CD14-positive monocyte (primary cell): Measurements from ENCODE around the gene PLA2G12A. TPM values are rescaled to one million over a fixed set of nuclear protein-coding genes. Genes with fewer than 3 reads are reported as not detected.

Experiments
- DNase-seq, 3 donors: peaks; one replicate each; pipeline ENCODE4 v3.0.0-alpha.2; 2011 to 2022
- H2AFZ ChIP-seq: 2 replicates; pipeline ENCODE4 v1.6.0; 2012; ENCODE audit warnings: mild to moderate bottlenecking, low read depth, low read length, inconsistent platforms; ENCODE audit not compliant: insufficient read depth, poor library complexity, severe bottlenecking
- H3K27ac ChIP-seq, 2 donors: 1 replicate in 1 of 2; 2 replicates in 1 of 2; pipeline ENCODE4 v1.5.1; 2012 to 2013; ENCODE audit warnings: low read length in 2 of 2, control low read depth in 1 of 2, inconsistent platforms in 1 of 2, low read depth in 1 of 2, mild to moderate bottlenecking in 1 of 2
- H3K27me3 ChIP-seq, 2 donors: one replicate each; pipeline versions ENCODE4 v1.6.0 to v1.6.1; 2011 to 2013; ENCODE audit warnings: low read length in 2 of 2; ENCODE audit not compliant: control insufficient read depth in 2 of 2, insufficient read depth in 2 of 2
- H3K36me3 ChIP-seq, 2 donors: replicated peaks in 1 of 2; 1 replicate in 1 of 2; 2 replicates in 1 of 2; pipeline versions ENCODE4 v1.5.1 to v1.6.1; 2012 to 2013; ENCODE audit warnings: low read length in 2 of 2, control low read depth in 1 of 2, inconsistent platforms in 1 of 2, mild to moderate bottlenecking in 1 of 2; ENCODE audit not compliant: insufficient read depth in 2 of 2, control insufficient read depth in 1 of 2
- H3K4me1 ChIP-seq, 2 donors: 1 replicate in 1 of 2; 2 replicates in 1 of 2; pipeline versions ENCODE4 v1.5.1 to v1.6.1; 2012 to 2013; ENCODE audit warnings: low read length in 2 of 2, control low read depth in 1 of 2, inconsistent platforms in 1 of 2, mild to moderate bottlenecking in 1 of 2, moderate library complexity in 1 of 2; ENCODE audit not compliant: insufficient read depth in 2 of 2, control insufficient read depth in 1 of 2
- H3K4me2 ChIP-seq: replicated peaks from 2 replicates; pipeline ENCODE3; 2012; ENCODE audit warnings: low read length, moderate library complexity, mild to moderate bottlenecking; ENCODE audit not compliant: poor library complexity, severe bottlenecking; ENCODE audit errors: extremely low read depth
- H3K4me3 ChIP-seq, 3 experiments: fragments of 200-600 bp in 1 of 3; sonication (generic) in 1 of 3; replicated peaks in 1 of 3; 1 replicate in 2 of 3; 2 replicates in 1 of 3; pipeline ENCODE4 v1.5.1; 2011 to 2013; ENCODE audit warnings: low read length in 3 of 3, mild to moderate bottlenecking in 3 of 3, control low read depth in 2 of 3, low read depth in 2 of 3, inconsistent platforms in 1 of 3, moderate library complexity in 1 of 3
- H3K79me2 ChIP-seq: 2 replicates; pipeline ENCODE4 v1.6.0; 2012; ENCODE audit warnings: mild to moderate bottlenecking, control low read depth, inconsistent platforms, low read length, moderate library complexity; ENCODE audit not compliant: insufficient read depth
- H3K9ac ChIP-seq: 2 replicates; pipeline ENCODE4 v1.6.0; 2017; ENCODE audit warnings: low read length, mild to moderate bottlenecking; ENCODE audit not compliant: insufficient read depth, poor library complexity, severe bottlenecking
- H3K9me3 ChIP-seq, 2 donors: replicated peaks in 1 of 2; 1 replicate in 1 of 2; 2 replicates in 1 of 2; pipeline versions ENCODE4 v1.5.1 to v1.6.1; 2012 to 2013; ENCODE audit warnings: low read length in 2 of 2, control low read depth in 1 of 2; ENCODE audit not compliant: control insufficient read depth in 1 of 2, insufficient read depth in 1 of 2
- H4K20me1 ChIP-seq: 2 replicates; pipeline ENCODE4 v1.6.0; 2012; ENCODE audit warnings: mild to moderate bottlenecking, low read length, control low read depth, moderate library complexity; ENCODE audit not compliant: insufficient read depth
- H3K27ac Mint-ChIP-seq, 7 donors: one replicate each; pipeline ENCODE4 v1.8.0; 2020; ENCODE audit warnings: mild to moderate bottlenecking in 7 of 7, mixed read lengths in 7 of 7, moderate library complexity in 6 of 7, inconsistent platforms in 2 of 7
- H3K27me3 Mint-ChIP-seq, 3 donors: one replicate each; pipeline ENCODE4 v1.8.0; 2021 to 2022; ENCODE audit warnings: low read depth in 3 of 3, mild to moderate bottlenecking in 3 of 3, mixed read lengths in 3 of 3, moderate library complexity in 3 of 3, inconsistent platforms in 1 of 3
- H3K36me3 Mint-ChIP-seq, 2 donors: one replicate each; pipeline ENCODE4 v1.8.0; 2020; ENCODE audit warnings: mixed read lengths in 2 of 2, inconsistent platforms in 1 of 2, mild to moderate bottlenecking in 1 of 2
- H3K4me1 Mint-ChIP-seq: one replicate; pipeline ENCODE4 v1.8.0; 2020; ENCODE audit warnings: mild to moderate bottlenecking, mixed read lengths
- H3K4me3 Mint-ChIP-seq, 2 donors: one replicate each; pipeline ENCODE4 v1.8.0; 2020; ENCODE audit warnings: mild to moderate bottlenecking in 2 of 2, mixed read lengths in 2 of 2, moderate library complexity in 1 of 2
- H3K9me3 Mint-ChIP-seq, 7 donors: one replicate each; pipeline ENCODE4 v1.8.0; 2020 to 2022; ENCODE audit warnings: mixed read lengths in 7 of 7, mild to moderate bottlenecking in 6 of 7, moderate library complexity in 6 of 7, inconsistent platforms in 2 of 7
- WGBS: methylation state at CpG from one replicate; pipeline ENCODE4 v1.1.5; 2013; ENCODE audit warnings: missing lambda C conversion rate; ENCODE audit not compliant: insufficient coverage; 5-methylcytosine and 5-hydroxymethylcytosine counted together
- intact Hi-C, 2 donors: fragments of 100-400 bp; cut with micrococcal nuclease; formaldehyde crosslinking; loops; one replicate each; pipeline versions ENCODE4 v1.15.0 to v1.15.1; 2023
- polyA plus RNA-seq, 3 donors: library from polyadenylated mRNA; depleted of rRNA in 1 of 3; unstranded in 2 of 3; stranded (reverse) in 1 of 3; fragments of 300-500 nt in 2 of 3; fragments of >200 nt in 1 of 3; fragmentation: Illumina TruSeq in 2 of 3; gene quantifications; 1 replicate in 2 of 3; 2 replicates in 1 of 3; pipeline ENCODE4 v1.2.3, GENCODE V29; 2012 to 2021
- TF ChIP-seq, protein P1 (sequence below): fragments of 200-600 bp; IDR thresholded peaks from one replicate; pipeline ENCODE4 v1.8.0; 2022; ENCODE audit warnings: antibody characterized with exemption, mild to moderate bottlenecking

The PLA2G12A gene
- polyA plus RNA-seq, 3 donors: 1.8 to 16.2 (median 15.1) TPM

DNA sequence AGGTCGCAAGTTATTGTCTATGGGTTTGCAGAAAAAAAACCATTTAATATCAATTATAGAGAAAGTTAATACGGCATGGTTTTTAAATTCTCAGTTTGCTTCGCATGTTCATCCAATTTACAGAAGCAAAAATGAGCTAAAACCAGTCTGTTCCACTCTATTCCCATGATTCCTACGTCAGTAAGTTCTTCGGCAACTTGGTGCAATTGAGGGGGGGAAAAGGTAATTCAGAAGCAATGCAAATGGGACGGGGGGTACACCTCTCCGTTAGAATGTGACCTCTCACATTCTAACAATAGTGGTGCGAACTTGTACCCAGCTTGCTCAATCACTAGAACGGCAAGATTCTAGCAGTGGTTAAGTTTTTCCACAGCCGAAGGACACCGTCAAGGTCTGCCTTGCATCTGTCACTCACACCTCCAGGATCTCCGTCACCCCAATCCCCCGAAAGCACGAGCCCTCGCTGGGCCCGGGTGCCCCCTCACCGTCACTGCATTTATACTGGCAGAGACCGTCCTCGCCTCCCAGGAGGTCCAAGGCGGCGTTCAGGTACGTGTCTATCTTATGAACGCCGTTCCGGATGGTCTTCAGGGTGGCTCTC, 653 bp downstream of the PLA2G12A start:
- Histone ChIP-seq H2AFZ (peak overlapping the region; percentile 99), H3K27me3 (peaks cover 0 to 5% of the 10 kb centered on the region in 2 donors), H4K20me1 (no peaks in the 10 kb centered on the region), H3K4me3 (peak overlapping the region; percentile 68 to 90 (median 86)), H3K27ac (peak overlapping the region in 1 of 2 donors; percentile 66), H3K36me3 (no peaks in the 10 kb centered on the region), H3K9ac (peak overlapping the region; percentile 60), H3K79me2 (no peaks in the 10 kb centered on the region), H3K9me3 (no peaks in the 10 kb centered on the region), H3K4me2 (peak overlapping the region; percentile 82), H3K4me1 (peaks cover 16 to 17% of the 10 kb centered on the region in 2 donors)
- WGBS: 0% methylated on average over 16 of the region's 25 CpGs
- TF ChIP-seq, protein P1, sequence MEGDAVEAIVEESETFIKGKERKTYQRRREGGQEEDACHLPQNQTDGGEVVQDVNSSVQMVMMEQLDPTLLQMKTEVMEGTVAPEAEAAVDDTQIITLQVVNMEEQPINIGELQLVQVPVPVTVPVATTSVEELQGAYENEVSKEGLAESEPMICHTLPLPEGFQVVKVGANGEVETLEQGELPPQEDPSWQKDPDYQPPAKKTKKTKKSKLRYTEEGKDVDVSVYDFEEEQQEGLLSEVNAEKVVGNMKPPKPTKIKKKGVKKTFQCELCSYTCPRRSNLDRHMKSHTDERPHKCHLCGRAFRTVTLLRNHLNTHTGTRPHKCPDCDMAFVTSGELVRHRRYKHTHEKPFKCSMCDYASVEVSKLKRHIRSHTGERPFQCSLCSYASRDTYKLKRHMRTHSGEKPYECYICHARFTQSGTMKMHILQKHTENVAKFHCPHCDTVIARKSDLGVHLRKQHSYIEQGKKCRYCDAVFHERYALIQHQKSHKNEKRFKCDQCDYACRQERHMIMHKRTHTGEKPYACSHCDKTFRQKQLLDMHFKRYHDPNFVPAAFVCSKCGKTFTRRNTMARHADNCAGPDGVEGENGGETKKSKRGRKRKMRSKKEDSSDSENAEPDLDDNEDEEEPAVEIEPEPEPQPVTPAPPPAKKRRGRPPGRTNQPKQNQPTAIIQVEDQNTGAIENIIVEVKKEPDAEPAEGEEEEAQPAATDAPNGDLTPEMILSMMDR: no peak
- H3K27ac Mint-ChIP-seq: peak overlapping the region in 5 of 7 donors; percentile 7 to 81 (median 39)
- H3K9me3 Mint-ChIP-seq: no peaks in the 10 kb centered on the region
- H3K27me3 Mint-ChIP-seq: peaks cover 5 to 13% (median 7%) of the 10 kb centered on the region in 3 donors
- no peak for DNase-seq
- intact Hi-C loops: no loop called here
- H3K4me1 Mint-ChIP-seq: peaks cover 15% of the 10 kb centered on the region
- peak overlapping the region; percentile 89 to 92 for H3K4me3 Mint-ChIP-seq
- peaks cover 1 to 4% of the 10 kb centered on the region in 2 donors for H3K36me3 Mint-ChIP-seq

DNA sequence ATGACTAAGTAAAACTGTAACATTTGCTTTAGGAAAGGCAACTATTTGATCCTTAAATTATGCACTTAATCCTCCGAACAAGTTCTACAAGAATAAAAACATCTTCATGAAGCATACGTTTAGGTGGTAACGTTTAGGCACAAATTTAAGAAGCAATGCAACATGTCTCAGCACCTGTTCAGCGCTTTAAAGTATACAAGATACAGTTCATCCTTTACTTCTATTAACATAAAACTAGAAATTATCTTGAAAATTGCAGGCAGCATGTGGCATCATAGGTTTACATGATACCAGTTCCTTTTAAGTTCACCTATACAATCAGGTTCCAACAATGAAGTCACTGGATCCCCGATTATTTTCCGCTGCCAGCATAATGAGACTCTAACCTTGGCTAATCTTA, 1.5 kb downstream of the PLA2G12A start:
- H3K27ac ChIP-seq: no peak overlapping the region
- no peaks in the 10 kb centered on the region for H3K36me3 ChIP-seq
- Mint-ChIP-seq H3K4me3 (no peak overlapping the region), H3K36me3 (peaks cover 1 to 4% of the 10 kb centered on the region in 2 donors), H3K27ac (no peak overlapping the region), H3K4me1 (peaks cover 17% of the 10 kb centered on the region), H3K9me3 (no peaks in the 10 kb centered on the region), H3K27me3 (peaks cover 5 to 13% (median 7%) of the 10 kb centered on the region in 3 donors)
- H2AFZ ChIP-seq: no peak overlapping the region
- no peak for DNase-seq
- H4K20me1 ChIP-seq: no peaks in the 10 kb centered on the region
- 92% methylated on average over 5 of the region's 6 CpGs for WGBS
- H3K4me2 ChIP-seq: peak overlapping the region; percentile 82
- H3K9me3 ChIP-seq: no peaks in the 10 kb centered on the region
- TF ChIP-seq, protein P1: no peak
- no peak overlapping the region for H3K9ac ChIP-seq
- peaks cover 0 to 5% of the 10 kb centered on the region in 2 donors for H3K27me3 ChIP-seq
- peaks cover 17% of the 10 kb centered on the region in 2 donors for H3K4me1 ChIP-seq
- intact Hi-C loops: no loop called here
- H3K4me3 ChIP-seq: no peak overlapping the region
- no peaks in the 10 kb centered on the region for H3K79me2 ChIP-seq
